NCI-H1417 (cell line): ENCODE results near the gene NUMB.

Experiments used
- DNase-seq, 3 experiments: peaks; one replicate each; lab custom pipeline; 2025; lab: John Stamatoyannopoulos, UW

Gene NUMB

GRCh38 chr14:73245480-73246325, 212.6 kb downstream of the NUMB start:
- DNase-seq: no peak

- DNase-seq: no peak
Measured at GRCh38 chr14:73244541-73245290, 213.6 kb downstream of the NUMB start.

GRCh38 chr14:73243748-73244147, 214.6 kb downstream of the NUMB start:
- no peak for DNase-seq

GRCh38 chr14:73243341-73243740, 215.0 kb downstream of the NUMB start:
- DNase-seq: no peak

- DNase-seq: no peak
Measured at GRCh38 chr14:73242357-73242901, 215.9 kb downstream of the NUMB start.

- DNase-seq: no peak
Measured at GRCh38 chr14:73241481-73242165, 216.7 kb downstream of the NUMB start.

GRCh38 chr14:73240816-73241480, 217.4 kb downstream of the NUMB start:
- DNase-seq: no peak

GRCh38 chr14:73239393-73240241, 218.7 kb downstream of the NUMB start:
- DNase-seq: peak in 2 of 3 experiments; percentile 49 to 50

GRCh38 chr14:73238941-73239340, 219.4 kb downstream of the NUMB start:
- peak in 2 of 3 experiments; percentile 28 to 58 for DNase-seq

- peak in 2 of 3 experiments; percentile 36 to 58 for DNase-seq
Measured at GRCh38 chr14:73238424-73238852, 219.9 kb downstream of the NUMB start.

GRCh38 chr14:73237786-73238423, 220.4 kb downstream of the NUMB start:
- peak in 2 of 3 experiments; percentile 45 to 52 for DNase-seq

GRCh38 chr14:73237219-73237785, 221.0 kb downstream of the NUMB start, which contains the start of gene PAPLN:
PAPLN (plus strand) TSS chr14:73237506; CDS start chr14:73239779, 2,273 bp downstream.
- DNase-seq: peak; percentile 18 to 31 (median 21)

GRCh38 chr14:73236752-73237218, 221.6 kb downstream of the NUMB start:
- no peak for DNase-seq

- DNase-seq: no peak
Measured at GRCh38 chr14:73236157-73236556, 222.2 kb downstream of the NUMB start.

- peak in 2 of 3 experiments; percentile 36 to 73 for DNase-seq
Measured at GRCh38 chr14:73235531-73236155, 222.7 kb downstream of the NUMB start.

- no peak for DNase-seq
Measured at GRCh38 chr14:73234586-73235394, 223.6 kb downstream of the NUMB start.

- no peak for DNase-seq
Measured at GRCh38 chr14:73234029-73234428, 224.3 kb downstream of the NUMB start.

- DNase-seq: no peak
Measured at GRCh38 chr14:73233564-73233963, 224.8 kb downstream of the NUMB start.
